ENCODE measurements around the gene DISP3. TPM values are rescaled to one million over a fixed set of nuclear protein-coding genes. Genes with fewer than 3 reads are reported as not detected.

Gene DISP3
- total and polyA plus RNA-seq, 2 experiments from 2014 or later: not detected

DNA sequence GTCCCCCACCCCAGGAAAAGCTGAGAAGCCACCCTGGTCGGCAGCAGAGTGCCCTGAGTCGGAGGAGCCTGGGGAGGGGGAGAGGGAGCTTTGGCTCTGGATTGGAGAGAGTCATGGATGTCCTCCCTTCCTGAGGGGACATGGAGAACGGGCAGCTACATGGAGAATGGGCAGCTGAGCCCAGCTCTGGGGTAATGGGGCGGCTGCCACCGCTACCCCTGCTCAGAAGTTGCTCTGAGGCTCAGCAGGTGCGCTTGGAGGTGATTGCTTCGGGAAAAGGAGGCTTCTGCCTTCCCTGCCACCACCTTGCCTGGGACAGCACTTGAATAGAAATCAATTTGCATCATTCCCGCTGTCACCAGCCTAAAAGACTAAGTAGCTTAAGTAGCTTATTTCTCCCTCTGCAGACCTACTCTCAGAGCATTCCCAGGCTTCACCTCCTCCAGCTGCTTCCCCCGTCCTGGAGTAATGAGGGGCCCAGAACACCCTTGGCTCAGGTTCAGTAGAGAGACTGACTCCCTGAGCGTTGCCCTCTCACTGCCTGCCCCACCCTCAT lies 8.3 kb downstream of the DISP3 start:
- Histone ChIP-seq H3K27me3 (replicated peaks; ENCODE audit: insufficient read depth) (peaks cover 2% of the 10 kb centered on the region; the same call in 1 of the 2 replicates), H4K20me1 (ENCODE audit: insufficient read depth) (no peaks in the 10 kb centered on the region), H2AFZ (no peak overlapping the region), H3K27ac (no peak overlapping the region), H3K4me1 (ENCODE audit: insufficient read depth) (no peaks in the 10 kb centered on the region), H3K9ac (no peak overlapping the region), H3K79me2 (ENCODE audit: insufficient read depth) (no peaks in the 10 kb centered on the region), H3K36me3 (ENCODE audit: low read depth) (no peaks in the 10 kb centered on the region), H3K4me2 (ENCODE audit: unreplicated experiment) (no peak overlapping the region), H3K4me3 (no peak overlapping the region), H3K9me3 (ENCODE audit: low read depth) (no peaks in the 10 kb centered on the region), H3K9me2 (ENCODE audit: insufficient read depth) (no peaks in the 10 kb centered on the region), H3F3A (ENCODE audit: insufficient read depth) (no peaks in the 10 kb centered on the region)
- in situ Hi-C loops (cut with MboI): no loop called here
- TF ChIP-seq EZH2 (IDR thresholded peaks at IDR 0.05; ENCODE audit: insufficient read depth, poor library complexity, severe bottlenecking): no peak
- TF ChIP-seq EZH2phosphoT487 (IDR thresholded peaks at IDR 0.05; ENCODE audit: insufficient read depth, low read depth): no peak
- no peak for DNase-seq
- WGBS, 2 experiments (ENCODE audit: low coverage in 1 of 2, low lambda C conversion rate in 2 of 2, missing lambda C conversion rate in 2 of 2): 16% methylated on average over 10 of the region's 10 CpGs

DNA sequence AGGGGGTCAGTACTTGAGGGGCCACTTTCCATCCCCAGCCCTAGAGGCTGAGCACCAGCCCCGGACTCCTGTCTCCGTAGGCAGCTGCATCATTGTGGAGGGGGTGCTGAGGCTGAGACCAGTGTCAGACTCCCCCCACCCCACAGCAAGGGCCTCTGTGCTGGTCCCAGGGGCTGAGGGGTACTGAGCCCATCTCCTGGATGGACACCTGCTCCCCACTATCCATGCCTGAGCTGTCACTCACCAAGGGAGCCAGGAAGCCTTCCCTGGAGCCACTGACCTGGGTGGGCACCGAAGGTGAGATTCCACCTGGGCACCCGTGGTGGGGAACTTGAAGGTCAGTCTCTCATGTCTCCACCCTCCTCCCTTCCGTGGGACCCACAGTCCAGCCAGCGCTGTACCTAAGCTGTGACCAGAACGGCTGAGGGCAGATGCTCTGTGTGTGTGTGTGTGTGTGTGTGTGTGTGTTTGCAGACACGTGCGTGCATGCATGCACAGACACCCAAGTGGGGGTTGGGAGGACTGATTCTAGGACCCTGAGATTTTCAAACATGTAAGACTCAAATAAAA lies 9.3 kb downstream of the DISP3 start:
- in situ Hi-C loops (cut with MboI): no loop called here

DNA sequence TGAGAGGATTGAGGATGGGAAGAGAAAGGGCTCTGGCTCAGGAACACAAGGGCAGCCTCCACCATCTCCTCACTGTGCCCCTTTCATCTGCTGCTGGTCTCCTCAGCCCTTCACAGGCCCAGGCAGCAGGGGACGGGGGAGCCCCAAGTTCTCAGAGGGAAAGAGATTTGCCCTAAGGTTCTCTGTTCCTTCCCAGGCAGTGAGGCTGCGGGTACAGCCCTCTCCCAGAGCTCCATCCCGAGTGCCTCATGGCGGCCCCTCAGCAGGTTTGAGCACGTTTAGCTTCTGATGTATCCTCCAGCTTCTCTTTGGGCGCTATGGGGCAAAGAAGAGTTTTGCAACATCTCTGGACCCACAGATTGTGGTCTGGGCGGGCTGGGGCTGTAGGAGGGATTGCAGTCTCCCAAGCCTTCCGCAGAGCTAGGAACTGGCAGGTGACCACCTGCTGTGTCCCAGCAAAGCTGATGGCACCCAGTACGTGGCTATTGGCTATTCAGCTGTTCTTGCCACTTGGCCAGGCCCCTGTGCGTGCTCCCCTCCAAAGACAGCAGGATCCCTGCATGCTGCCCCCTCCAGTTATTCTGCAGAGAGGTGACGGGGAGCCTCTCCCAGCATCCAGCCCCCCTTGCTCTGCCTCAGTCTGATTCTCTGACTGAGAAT lies 10.1 kb downstream of the DISP3 start:
- DNase-seq: no peak
- H3K4me1 ChIP-seq (ENCODE audit: insufficient read depth): no peaks in the 10 kb centered on the region
- no peak overlapping the region for H3K27ac ChIP-seq
- no peaks in the 10 kb centered on the region for H3K9me2 ChIP-seq (ENCODE audit: insufficient read depth)
- no peaks in the 10 kb centered on the region; the same call in 1 of the 2 replicates for H3K27me3 ChIP-seq (replicated peaks; ENCODE audit: insufficient read depth)
- no peak overlapping the region for H3K4me3 ChIP-seq
- in situ Hi-C loops (cut with MboI): no loop called here
- no peaks in the 10 kb centered on the region for H4K20me1 ChIP-seq (ENCODE audit: insufficient read depth)
- no peak for TF ChIP-seq EZH2phosphoT487 (IDR thresholded peaks at IDR 0.05; ENCODE audit: insufficient read depth, low read depth)
- TF ChIP-seq EZH2 (IDR thresholded peaks at IDR 0.05; ENCODE audit: insufficient read depth, poor library complexity, severe bottlenecking): no peak
- no peaks in the 10 kb centered on the region for H3K79me2 ChIP-seq (ENCODE audit: insufficient read depth)
- no peak overlapping the region for H3K4me2 ChIP-seq (ENCODE audit: unreplicated experiment)
- no peak overlapping the region for H3K9ac ChIP-seq
- H2AFZ ChIP-seq: no peak overlapping the region
- no peaks in the 10 kb centered on the region for H3K9me3 ChIP-seq (ENCODE audit: low read depth)
- 29 to 34% methylated on average over 11 of the region's 11 CpGs for WGBS, 2 experiments (ENCODE audit: low coverage in 1 of 2, low lambda C conversion rate in 2 of 2, missing lambda C conversion rate in 2 of 2)
- H3K36me3 ChIP-seq (ENCODE audit: low read depth): no peaks in the 10 kb centered on the region
- no peaks in the 10 kb centered on the region for H3F3A ChIP-seq (ENCODE audit: insufficient read depth)

More for the DNA sequence above, 9.3 kb downstream of the DISP3 start:
- Histone ChIP-seq H3K36me3 (ENCODE audit: low read depth) (no peaks in the 10 kb centered on the region), H3F3A (ENCODE audit: insufficient read depth) (no peaks in the 10 kb centered on the region), H3K79me2 (ENCODE audit: insufficient read depth) (no peaks in the 10 kb centered on the region), H3K9ac (no peak overlapping the region), H3K4me1 (ENCODE audit: insufficient read depth) (no peaks in the 10 kb centered on the region), H3K4me2 (ENCODE audit: unreplicated experiment) (no peak overlapping the region), H3K9me2 (ENCODE audit: insufficient read depth) (no peaks in the 10 kb centered on the region), H3K27ac (no peak overlapping the region), H3K9me3 (ENCODE audit: low read depth) (no peaks in the 10 kb centered on the region), H2AFZ (no peak overlapping the region), H3K27me3 (replicated peaks; ENCODE audit: insufficient read depth) (no peaks in the 10 kb centered on the region; the same call in 1 of the 2 replicates), H3K4me3 (no peak overlapping the region), H4K20me1 (ENCODE audit: insufficient read depth) (no peaks in the 10 kb centered on the region)
- DNase-seq: no peak
- 29 to 40% methylated on average over 9 of the region's 9 CpGs for WGBS, 2 experiments (ENCODE audit: low coverage in 1 of 2, low lambda C conversion rate in 2 of 2, missing lambda C conversion rate in 2 of 2)
- TF ChIP-seq EZH2 (IDR thresholded peaks at IDR 0.05; ENCODE audit: insufficient read depth, poor library complexity, severe bottlenecking) (no peak), EZH2phosphoT487 (IDR thresholded peaks at IDR 0.05; ENCODE audit: insufficient read depth, low read depth) (no peak)

DNA sequence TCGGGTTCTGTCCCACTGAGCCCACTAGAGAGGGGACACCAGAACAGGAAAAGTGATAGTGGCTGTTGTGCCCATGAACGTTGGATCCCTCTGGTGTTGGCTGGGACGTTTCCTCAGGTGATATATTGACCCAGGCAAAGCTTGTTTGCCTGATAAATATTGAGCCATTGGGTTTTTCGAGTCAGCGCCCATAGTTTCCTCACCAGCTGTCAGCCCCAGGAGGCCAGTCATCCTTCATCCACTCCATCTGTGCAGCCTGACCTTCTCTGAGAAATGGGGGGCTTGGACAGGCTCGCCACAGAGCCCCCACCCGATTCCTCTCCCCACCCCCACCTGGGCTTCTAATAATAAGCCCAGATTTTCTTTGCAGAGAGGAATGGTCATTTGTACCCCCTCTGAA lies 13.3 kb downstream of the DISP3 start:
- H3K4me2 ChIP-seq (ENCODE audit: unreplicated experiment): no peak overlapping the region
- H3K9ac ChIP-seq: no peak overlapping the region
- H4K20me1 ChIP-seq (ENCODE audit: insufficient read depth): no peaks in the 10 kb centered on the region
- no peaks in the 10 kb centered on the region for H3K36me3 ChIP-seq (ENCODE audit: low read depth)
- no peaks in the 10 kb centered on the region for H3F3A ChIP-seq (ENCODE audit: insufficient read depth)
- H3K27me3 ChIP-seq (replicated peaks; ENCODE audit: insufficient read depth): no peaks in the 10 kb centered on the region; the same call in 1 of the 2 replicates
- TF ChIP-seq EZH2 (IDR thresholded peaks at IDR 0.05; ENCODE audit: insufficient read depth, poor library complexity, severe bottlenecking): no peak
- no peak for TF ChIP-seq EZH2phosphoT487 (IDR thresholded peaks at IDR 0.05; ENCODE audit: insufficient read depth, low read depth)
- in situ Hi-C loops (cut with MboI): no loop called here
- no peaks in the 10 kb centered on the region for H3K4me1 ChIP-seq (ENCODE audit: insufficient read depth)
- no peaks in the 10 kb centered on the region for H3K9me3 ChIP-seq (ENCODE audit: low read depth)
- no peak overlapping the region for H2AFZ ChIP-seq
- 30 to 33% methylated on average over 7 of the region's 7 CpGs for WGBS, 2 experiments (ENCODE audit: low coverage in 1 of 2, low lambda C conversion rate in 2 of 2, missing lambda C conversion rate in 2 of 2)
- no peak for DNase-seq
- H3K4me3 ChIP-seq: no peak overlapping the region
- no peaks in the 10 kb centered on the region for H3K9me2 ChIP-seq (ENCODE audit: insufficient read depth)
- H3K79me2 ChIP-seq (ENCODE audit: insufficient read depth): no peaks in the 10 kb centered on the region
- H3K27ac ChIP-seq: no peak overlapping the region

All from GM23248 (cell line).